ENCODE measurements around the gene VAPB. TPM values are rescaled to one million over a fixed set of nuclear protein-coding genes. Genes with fewer than 3 reads are reported as not detected.

VAPB gene
- total RNA-seq, 1 donor from 2014 or later, result 26.2 TPM

- Mint-ChIP-seq H3K27ac (no peak overlapping the region), H3K4me3 (no peak overlapping the region), H3K4me1 (no peaks in the 10 kb centered on the region), H3K9me3 (no peaks in the 10 kb centered on the region), H3K27me3 (peaks cover 8% of the 10 kb centered on the region), H3K36me3 (ENCODE audit: low read depth) (no peaks in the 10 kb centered on the region)
- intact Hi-C loops (cut with micrococcal nuclease), result no loop called here
- DNase-seq, result no peak
- ATAC-seq (ENCODE audit: low read depth), result no peak
- CTCF ChIA-PET, result no interaction called here
- no peak for TF ChIP-seq CTCF (IDR thresholded peaks at IDR 0.05)
- POLR2A ChIA-PET, result no interaction called here
These were observed 108.1 kb downstream of the VAPB start for GRCh38 chr20:58497076-58497641.

GRCh38 chr20:58497724-58498469 lies 108.9 kb downstream of the VAPB start:
- ChIA-PET POLR2A (no interaction called here), CTCF (no interaction called here)
- DNase-seq (no peak), ATAC-seq (ENCODE audit: low read depth) (no peak)
- Mint-ChIP-seq H3K27ac (no peak overlapping the region), H3K36me3 (ENCODE audit: low read depth) (no peaks in the 10 kb centered on the region), H3K27me3 (peaks cover 8% of the 10 kb centered on the region), H3K4me1 (no peaks in the 10 kb centered on the region), H3K9me3 (no peaks in the 10 kb centered on the region), H3K4me3 (no peak overlapping the region)
- intact Hi-C loops (cut with micrococcal nuclease), result no loop called here
- TF ChIP-seq CTCF (IDR thresholded peaks at IDR 0.05), result no peak

GRCh38 chr20:58498470-58499068 lies 109.5 kb downstream of the VAPB start:
- ChIA-PET CTCF (no interaction called here), POLR2A (no interaction called here)
- Mint-ChIP-seq H3K27me3 (peaks cover 8% of the 10 kb centered on the region), H3K9me3 (peaks cover 2% of the 10 kb centered on the region), H3K4me1 (no peaks in the 10 kb centered on the region), H3K4me3 (no peak overlapping the region), H3K36me3 (ENCODE audit: low read depth) (no peaks in the 10 kb centered on the region), H3K27ac (no peak overlapping the region)
- intact Hi-C loops (cut with micrococcal nuclease), result no loop called here
- DNase-seq, result no peak
- no peak for TF ChIP-seq CTCF (IDR thresholded peaks at IDR 0.05)
- no peak for ATAC-seq (ENCODE audit: low read depth)

GRCh38 chr20:58500256-58500655 lies 111.2 kb downstream of the VAPB start:
- ATAC-seq (ENCODE audit: low read depth) (no peak), DNase-seq (no peak)
- CTCF ChIA-PET, result no interaction called here
- POLR2A ChIA-PET, result no interaction called here
- Mint-ChIP-seq H3K36me3 (ENCODE audit: low read depth) (no peaks in the 10 kb centered on the region), H3K27me3 (peaks cover 8% of the 10 kb centered on the region), H3K9me3 (peaks cover 7% of the 10 kb centered on the region), H3K4me3 (no peak overlapping the region), H3K4me1 (no peaks in the 10 kb centered on the region), H3K27ac (no peak overlapping the region)
- intact Hi-C loops (cut with micrococcal nuclease), result no loop called here
- TF ChIP-seq CTCF (IDR thresholded peaks at IDR 0.05), result no peak

Other genes with a start within 250 kb of the VAPB start
- gene ANKRD60, start 160.6 kb upstream of the VAPB start, total RNA-seq, result not detected in 2 replicates
- gene RAB22A, start 79.5 kb upstream of the VAPB start, total RNA-seq, result 14.4 and 15.7 TPM in 2 replicates
- not detected in 2 replicates for gene APCDD1L, start 126.2 kb downstream of the VAPB start, total RNA-seq